Stimulated activated CD4-positive, alpha-beta T cell treated with anti-CD3 and anti-CD28 coated beads, TNF-alpha, amount 100 ng/mL, for 4 hours (primary cell): ENCODE results near the gene TVP23C.

ENCODE experiments used
- DNase-seq, 3 experiments: peaks; one replicate each; pipeline ENCODE4 v3.0.0-alpha.2; 2020; ENCODE audit warnings: low read depth in 3 of 3

TVP23C gene

DNA sequence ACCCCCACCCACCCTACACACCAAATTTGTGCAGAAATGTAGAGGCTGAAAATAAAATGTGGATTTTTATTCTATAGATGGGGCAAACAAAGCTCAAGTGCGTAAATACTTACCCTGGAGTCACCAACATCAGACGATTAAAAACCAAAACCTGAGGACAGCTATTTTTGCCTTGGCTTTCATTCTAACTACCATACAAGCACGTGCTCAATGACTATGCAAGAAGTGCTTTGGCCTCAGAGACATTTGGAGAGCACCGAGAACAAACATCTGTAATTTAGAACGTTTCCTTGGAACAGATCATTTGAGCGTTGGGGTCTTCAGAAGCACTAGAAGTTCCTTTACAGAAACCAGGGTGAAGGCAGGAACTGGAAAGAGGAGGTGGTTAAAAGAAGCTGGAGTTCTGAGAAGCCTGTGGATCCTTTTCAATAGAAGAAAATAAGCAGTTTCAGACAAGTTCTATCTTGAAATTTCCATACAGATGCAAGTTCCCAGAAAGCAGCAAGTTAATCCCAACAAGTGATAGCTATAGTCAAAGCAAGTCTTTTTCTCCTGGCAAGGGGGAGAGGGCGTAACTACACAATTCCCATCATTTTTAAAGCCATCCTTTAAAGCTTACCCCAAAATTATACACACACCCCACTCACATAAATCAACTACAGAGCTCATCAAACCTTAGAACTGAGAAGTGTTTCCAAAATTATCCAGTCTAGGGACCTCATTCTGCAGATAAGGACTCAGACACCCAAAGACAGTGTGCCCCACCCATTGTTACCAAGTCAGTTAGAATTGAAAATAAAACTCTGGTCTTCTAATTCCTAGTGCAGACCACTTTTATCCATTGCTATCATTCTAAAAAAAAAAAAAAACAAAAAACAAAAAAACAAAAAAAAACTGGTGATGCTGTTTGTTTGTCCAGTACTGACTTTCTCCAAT lies 66.3 kb downstream of the TVP23C start:
- no peak for DNase-seq

DNA sequence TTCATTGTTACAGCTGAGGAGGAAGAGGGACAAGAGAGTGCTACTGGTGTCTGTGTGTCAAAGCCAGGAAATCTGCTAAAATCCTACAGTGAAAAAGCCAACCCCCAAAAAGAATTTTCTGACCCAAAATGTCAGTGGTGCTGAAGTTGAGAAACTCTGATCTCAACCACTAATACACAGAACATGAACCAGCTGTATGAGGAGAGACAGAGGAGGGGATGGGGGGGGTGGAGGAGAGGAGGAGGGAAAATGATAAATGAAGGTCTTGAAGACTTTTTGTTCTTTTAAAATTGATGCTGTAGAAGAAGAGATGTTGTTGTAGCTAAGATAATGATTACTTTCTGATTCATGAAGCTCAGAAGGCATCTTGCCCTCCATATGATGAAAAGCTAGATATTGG lies 68.5 kb downstream of the TVP23C start:
- no peak for DNase-seq

DNA sequence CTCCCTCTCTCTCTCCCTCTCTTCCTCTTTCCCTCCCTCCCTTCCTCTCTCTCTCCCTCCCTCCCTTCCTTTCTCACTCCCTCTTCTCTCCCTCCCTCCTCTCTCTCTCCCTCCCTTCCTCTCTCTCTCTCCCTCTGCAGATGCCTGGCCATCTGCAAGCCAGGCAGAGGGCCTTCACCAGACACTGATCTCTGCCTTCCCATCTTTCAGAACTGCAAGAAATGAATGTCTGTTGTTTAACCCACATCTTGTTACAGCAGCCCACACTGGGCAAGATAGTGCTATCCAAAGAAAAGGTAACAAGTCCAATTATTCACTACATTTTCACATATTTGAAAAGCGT lies 69.6 kb downstream of the TVP23C start:
- no peak for DNase-seq

DNA sequence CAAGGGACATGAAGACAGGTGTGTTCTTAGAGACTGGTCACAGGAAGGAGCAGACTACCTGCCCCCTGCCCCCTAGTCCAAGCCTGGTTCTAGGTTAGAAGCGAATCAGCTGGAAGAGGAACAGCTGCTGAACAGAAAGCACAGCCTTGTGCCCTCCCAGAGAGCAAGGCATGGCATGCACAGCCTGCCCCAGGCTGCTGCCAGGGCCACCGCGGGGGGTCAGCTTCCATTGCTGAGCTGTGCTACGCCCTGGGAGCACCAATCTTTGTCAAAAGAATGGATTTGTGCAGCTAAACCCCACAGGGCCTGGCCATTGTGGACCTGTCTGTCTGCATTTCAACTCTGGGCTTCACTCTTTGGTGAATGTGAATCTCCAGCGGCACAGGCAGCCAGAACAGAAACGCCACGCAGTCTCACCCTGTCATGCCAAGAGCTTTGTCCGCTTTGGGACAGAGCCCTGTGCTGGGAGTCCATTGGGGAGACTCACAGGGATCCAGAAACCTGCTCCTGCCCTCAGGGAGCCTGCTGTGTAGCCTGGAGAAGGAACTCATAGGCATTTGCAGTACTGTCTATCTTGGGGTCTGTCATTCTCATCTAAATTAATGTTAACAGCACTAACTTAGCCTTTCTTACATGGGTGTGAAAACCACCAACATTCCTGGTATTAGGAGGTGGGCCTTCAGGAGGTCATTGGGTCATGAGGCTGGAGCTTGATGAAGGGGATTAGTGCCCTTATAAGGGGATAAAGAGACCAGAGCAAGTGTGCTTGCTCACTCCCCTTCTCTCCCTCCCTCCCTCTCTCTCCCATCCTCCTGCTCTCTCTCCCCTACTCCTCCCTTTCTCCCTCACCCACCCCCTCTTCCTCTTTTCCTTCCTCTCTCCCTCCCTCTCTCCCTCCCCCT lies 70.2 kb downstream of the TVP23C start:
- no peak for DNase-seq

DNA sequence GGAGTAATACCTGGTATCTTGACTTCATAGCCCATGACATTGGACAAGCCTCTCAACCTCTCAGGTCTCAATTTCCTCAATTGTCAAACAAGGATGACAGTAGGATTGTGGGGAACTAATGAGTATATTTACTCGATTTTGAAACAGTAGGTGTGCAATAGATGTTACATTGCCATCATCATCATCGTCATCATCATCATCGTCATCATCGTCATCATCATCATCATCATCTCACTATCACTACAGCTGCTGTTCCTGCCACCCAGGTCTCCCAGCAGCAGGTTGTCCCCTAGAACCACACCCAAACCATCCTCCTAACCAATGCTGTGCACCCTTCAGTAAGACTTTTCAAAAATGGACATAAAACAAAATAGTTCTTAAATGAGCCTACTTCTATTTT lies 71.1 kb downstream of the TVP23C start:
- no peak for DNase-seq

DNA sequence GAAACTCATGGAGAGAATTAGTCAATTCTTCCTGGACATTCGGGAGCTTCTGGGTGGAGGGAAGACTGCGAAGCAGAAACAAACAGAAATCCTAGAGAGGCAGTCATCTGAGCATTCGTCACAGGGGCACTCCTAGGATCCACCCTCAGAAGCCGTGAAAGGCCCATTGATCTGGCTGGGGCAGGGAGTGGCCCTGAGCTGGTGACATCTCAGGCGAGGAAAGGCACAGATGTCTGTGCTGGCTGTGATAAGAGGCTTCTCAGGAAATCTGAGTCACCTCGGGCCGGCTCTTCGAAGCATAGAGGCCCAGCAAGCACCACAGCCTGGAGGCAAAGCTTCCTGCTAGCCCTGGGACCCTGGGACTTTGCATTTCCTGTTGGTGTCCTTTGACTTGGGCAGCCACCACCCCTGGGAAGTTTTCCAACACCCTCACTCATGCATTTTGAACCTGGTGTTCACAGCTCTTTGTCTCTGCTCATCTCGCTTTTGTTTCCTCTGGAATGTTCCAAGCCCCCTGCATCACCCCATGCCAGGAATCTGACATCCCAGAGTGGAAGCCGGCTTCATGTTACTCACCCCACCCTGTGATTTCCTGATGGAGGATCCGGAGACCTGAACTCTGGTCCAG lies 72.5 kb downstream of the TVP23C start:
- no peak for DNase-seq

DNA sequence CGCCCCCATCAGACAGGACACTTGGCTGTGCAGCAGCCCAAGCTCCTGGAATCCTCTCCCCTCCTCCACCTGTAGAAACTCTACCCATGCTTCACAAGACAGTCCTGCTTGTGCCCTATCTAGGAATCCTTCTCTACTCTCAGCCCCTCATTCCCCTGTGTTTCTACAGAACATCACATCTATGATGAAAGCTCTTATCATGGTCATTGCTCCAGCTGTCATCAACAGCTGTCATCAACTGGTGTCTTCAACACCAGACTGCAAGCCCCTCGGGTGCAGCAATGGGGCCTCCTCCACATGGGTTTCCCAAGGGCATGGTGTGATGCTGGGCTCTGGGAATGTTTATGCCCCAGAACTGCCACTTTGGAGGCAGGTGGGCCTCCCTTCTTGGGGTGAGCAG lies 74.7 kb downstream of the TVP23C start:
- DNase-seq = no peak

DNA sequence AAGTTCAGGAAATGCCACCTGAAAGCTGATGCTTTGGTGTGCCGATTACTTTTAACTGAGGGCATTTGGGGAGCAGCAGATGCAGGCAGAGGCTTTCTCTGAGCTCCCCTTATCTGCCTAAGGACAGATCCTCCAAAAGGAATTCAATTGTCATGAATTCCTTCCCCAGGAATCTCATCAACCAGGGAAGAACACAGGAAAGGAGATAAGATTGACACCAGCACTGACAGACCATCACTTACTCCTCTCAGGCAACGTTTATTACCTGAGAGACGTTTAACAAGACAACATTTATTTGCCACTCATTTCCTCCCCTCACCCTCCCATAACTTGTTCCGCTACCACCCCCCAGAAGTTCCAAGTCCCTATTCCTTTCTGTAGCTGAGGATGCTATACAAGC lies 78.2 kb downstream of the TVP23C start:
- no peak for DNase-seq

DNA sequence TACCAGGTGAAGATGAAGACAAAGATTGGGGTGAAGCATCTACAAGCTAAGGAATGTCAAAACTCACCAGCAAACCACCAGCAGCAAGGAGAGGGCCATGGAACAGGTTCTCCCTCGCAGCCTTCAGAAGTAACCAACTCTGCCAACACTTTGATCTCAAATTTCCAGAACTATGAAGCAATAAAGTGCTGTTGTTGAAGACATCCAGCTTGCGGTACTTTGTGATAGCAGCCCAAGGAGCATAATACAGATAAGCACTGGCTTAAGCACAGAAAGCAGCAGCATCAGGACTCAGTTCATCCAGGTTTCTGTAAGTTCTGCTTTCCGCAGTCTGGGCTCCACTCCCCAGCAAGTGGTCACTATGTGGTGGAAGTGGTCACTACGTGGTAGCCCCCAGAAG lies 79.9 kb downstream of the TVP23C start:
- no peak for DNase-seq

DNA sequence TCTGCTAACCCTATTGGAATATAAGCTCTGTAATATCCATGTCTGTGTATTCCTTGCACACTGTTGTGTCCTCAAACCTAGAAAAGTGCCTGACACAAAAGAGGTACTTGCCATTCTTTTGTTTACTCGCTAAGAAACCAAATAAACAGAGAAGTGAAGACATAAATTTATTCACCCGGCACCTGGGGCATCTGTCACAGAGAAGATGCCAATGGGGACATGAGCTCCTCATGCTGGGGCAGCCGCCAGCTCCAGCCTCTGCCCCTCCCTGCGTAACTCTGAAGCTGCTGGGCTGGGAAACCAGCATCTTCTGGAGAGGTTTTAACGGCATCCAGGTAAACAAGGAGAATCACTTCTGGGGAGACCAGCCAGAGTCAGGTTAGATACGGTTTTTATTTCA lies 80.8 kb downstream of the TVP23C start:
- no peak for DNase-seq

DNA sequence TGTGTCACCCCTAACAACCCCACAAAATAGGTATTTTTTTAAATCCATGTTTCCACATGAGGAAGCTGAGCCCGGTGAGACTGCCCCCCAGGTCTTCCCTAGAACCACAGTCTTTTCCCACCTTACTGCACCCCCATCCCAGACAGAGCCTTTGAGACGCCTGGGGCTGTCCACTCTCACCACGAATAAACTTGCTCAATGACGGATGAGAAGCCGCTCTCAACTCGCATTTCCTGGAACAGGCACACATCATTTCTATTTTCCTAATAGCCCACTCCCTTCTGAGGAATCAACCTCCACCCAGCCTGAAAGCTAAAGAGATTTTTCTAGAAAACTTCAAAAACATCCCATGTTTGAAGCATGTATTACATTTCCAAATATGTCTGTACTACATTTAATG lies 81.8 kb downstream of the TVP23C start:
- no peak for DNase-seq

DNA sequence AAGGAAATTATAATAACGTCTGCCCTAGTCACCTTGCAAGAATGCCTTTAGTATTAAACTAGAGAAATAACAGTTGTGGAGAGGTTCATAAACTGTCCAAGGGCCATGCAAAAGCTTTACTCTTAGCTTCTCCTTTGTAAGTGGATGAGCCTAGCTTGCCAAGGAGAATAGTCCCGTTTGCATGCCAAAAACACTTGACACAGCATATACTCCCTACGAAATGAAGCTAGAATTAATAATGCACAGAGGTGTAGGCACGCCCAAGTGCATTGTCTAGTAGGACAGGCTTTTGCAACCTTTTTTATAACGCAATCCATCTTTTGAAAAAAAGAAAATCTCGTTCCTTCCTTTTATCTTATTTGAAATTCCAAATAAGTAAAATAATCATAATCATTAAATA lies 83.1 kb downstream of the TVP23C start:
- no peak for DNase-seq

DNA sequence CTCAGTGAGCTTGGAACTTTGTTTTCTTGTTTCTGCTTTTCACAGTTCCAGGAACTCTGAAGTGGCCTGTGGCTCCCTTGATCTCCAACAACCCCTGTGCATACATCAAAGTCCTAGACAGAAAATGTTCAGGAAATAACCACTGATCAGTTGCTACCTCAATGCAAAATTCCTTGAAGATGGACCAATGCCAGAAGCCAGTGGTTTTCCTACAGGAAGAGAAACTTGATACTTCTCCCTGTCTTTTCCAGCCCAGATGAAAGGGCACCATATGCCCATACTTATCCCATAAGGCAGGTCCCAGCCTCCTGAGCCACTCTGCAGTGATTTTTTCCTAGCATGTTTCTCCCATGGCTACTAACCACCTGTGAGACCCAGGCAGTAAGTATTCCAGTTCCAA lies 83.6 kb downstream of the TVP23C start:
- DNase-seq = no peak

DNA sequence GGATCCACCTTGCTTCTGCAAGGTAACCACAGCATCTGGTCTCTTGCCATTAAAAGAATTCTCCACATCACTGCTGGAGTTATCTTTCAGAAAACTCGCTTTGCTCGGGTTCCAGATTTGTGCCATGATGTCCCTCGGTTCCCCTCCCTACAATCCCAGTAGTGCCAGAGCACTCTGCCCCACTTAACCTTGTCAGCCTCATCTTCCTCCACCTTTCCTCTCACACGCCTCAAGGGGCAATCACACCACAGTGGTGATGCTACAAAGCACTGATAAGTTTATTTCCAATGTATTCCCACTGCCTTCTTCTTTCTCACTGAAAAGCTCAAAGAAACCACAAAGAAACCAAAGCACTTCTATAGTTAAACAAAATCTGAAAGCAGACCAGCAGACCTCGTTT lies 84.4 kb downstream of the TVP23C start:
- no peak for DNase-seq

DNA sequence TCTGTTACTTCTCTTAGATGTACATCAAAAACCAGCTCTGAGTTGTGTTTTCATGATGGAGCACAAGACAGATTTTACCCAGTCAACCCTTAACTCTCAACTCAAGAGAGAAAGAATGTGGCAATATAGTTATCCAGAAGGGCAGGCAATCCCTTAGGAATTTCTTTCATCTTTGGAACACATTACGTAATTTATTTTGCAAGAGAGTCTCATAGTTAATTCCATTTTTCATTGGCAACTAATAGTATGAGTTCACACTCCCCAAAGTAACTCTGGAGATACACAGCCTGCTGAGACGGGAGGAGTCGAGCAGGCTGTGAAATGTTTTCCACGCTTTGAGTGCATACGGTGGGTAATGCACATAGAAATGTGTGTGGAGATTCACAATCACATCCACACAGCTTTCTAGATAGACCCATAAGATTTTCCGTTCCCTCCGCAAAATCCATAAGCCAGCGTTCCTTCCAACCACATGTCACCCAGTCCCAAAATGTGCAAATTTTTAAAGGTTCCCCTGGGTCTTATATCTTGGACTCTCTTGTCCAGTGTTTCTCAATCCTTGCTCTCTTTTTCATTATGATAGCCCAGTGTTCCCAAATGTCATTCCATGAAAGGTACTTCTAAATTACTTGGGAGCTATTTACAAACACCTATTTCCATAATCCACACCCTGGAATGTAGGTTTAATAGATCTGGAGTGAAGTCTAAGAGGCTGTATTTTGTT lies 87.5 kb downstream of the TVP23C start:
- DNase-seq = no peak

DNA sequence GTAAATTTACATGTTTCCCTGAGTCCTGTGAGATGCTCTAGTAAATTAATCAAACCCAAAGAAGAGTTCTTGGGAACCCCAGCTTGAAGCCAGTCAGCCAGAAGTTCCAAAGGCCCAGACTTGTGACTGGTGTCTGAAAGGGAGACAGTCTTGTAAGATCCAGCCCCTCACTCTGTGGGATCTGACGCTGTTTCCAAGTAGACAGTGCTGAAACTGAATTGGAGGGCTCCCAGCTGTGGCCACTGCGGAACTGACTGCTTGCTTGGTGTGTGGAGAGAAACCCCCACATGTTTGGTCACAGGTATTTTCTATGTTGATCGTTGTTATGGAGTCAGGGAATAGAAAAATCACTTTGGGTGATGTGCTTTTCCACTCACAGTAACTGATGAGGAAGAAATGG lies 90.4 kb downstream of the TVP23C start:
- no peak for DNase-seq

DNA sequence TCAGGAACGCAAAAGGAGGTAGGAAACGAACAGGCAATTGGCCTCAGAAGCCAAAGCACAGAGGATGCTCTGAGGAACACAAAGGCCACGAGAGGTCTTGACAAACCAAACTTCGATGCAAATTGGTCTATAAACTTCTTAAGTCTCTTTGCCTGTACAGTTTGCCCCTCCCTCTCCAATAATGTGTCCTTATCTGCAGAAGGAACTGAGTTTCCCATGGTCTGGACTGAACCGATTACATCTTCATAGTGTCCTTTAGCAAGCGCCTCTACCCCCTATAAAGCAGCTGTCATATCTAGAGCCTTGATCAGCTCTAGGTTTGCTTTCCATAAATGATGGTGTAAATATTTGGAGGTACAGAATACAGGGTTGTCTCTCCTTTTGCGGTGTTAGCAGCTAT lies 92.7 kb downstream of the TVP23C start:
- no peak for DNase-seq

DNA sequence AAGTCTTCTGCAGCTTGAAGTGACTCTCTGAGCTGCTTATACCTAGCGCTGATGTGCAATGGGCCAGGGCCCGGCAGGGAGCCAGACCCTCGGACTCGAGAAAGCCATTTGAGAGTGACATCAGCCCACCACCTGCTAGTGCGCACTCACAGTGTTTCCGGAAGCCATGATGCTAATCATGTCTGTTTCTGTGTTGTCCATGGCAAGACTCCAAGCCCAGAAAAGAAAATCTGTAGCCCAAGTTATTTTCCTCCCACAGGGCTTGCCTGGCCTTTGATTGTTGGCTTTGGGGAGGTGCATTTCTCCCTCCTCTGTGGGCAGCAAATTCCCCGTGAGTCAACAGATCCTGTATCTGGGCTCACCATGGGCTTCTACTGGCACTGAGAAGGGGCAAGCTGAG lies 94.0 kb downstream of the TVP23C start:
- no peak for DNase-seq

DNA sequence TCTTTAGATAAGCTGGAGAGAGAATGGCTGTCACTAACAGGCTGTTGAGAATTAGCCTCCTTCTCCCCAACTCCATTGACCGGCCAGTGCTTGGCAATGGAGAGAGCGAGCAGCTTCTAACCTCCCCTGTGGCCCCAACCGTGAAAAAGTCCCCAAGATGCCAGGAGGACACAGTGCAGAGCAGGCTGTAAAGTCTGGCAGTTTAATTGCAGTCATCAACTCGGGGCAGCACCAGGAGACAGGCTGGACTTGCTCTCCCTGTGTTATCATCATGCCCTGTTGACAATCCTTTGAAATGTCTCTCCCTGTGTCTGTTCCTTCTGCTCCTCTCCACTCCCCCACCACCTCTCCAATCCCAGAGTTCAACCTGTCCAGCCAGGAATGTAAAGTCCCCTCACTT lies 95.2 kb downstream of the TVP23C start:
- no peak for DNase-seq

DNA sequence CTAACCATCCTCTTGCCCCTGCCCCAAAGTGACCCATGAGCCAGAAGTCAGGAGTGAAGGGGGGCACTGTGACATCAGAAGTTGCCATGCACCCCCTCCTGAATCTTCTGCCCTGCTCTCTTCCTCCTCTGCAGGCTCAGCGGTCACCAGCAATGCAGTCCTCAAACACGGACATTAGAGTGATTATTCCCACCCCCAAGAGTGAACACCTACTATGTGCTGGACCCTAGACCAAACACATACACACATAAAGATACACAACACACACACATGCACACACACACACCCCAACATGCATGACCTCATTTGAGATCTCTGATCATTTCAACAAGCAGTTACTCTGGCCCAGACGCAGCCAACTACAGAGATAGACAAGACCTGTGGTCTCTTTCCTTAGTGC lies 95.7 kb downstream of the TVP23C start, which contains the start of gene CDRT4:
CDRT4 (minus strand) TSS at position 30 of the 400 bp plus-strand sequence. CDS start 27,383 bp downstream, outside the sequence.
- DNase-seq = no peak

DNA sequence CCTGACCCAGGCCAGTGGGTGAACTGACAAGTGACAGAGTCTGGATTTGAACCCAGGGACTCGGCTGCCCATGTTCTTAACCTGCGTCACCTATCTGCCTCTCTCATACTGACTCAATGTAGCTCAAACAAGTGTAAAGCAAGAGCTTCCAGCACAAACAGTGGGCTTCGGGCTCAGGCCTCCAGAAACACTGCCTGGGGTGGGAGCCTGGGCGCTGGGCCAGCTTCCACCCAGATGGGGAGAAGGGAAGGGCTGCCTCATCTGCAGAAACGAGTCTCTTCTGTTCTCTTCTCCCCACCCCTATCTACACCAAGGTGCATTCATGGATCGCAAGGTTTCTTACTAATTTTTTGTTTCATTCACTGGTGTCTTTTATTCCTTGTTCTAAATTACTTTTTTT lies 97.2 kb downstream of the TVP23C start:
- DNase-seq = no peak
